Measurements from ENCODE around the gene ACOT8. TPM values are rescaled to one million over a fixed set of nuclear protein-coding genes. Genes with fewer than 3 reads are reported as not detected.

Gene ACOT8
- total and polyA plus RNA-seq, 9 of the 15 experiments (the other 6 are each of a cell fraction or from before 2014, with no cell fraction given) = 8.2 to 46.7 (median 20.7) TPM

GRCh38 chr20:45851501-45851900 is 5.7 kb downstream of the ACOT8 start:
- Histone ChIP-seq H4K20me1 (replicated peaks; ENCODE audit: control insufficient read depth, insufficient read depth, low read length) (no peaks in the 10 kb centered on the region), H3K79me2 (ENCODE audit: control insufficient read depth, insufficient read depth, low read length) (peaks cover 8% of the 10 kb centered on the region), H3K27me3 (ENCODE audit: control insufficient read depth in 2 of 2, insufficient read depth in 2 of 2, low read length in 2 of 2) (no peaks in the 10 kb centered on the region), H3K4me2 (ENCODE audit: insufficient read depth, low read length) (peak overlapping the region; percentile 33), H3K4me3 (no peak overlapping the region), H3K9me1 (ENCODE audit: control insufficient read depth, insufficient read depth, low read length) (no peaks in the 10 kb centered on the region), H3K4me1 (replicated peaks in 1 of 2; ENCODE audit: control insufficient read depth in 2 of 2, insufficient read depth in 2 of 2, low read length in 2 of 2) (peaks cover 18 to 23% of the 10 kb centered on the region in 2 experiments; a peak in 4 of 5 replicates), H2AFZ (ENCODE audit: low read depth, low read length) (no peak overlapping the region), H3K36me3 (ENCODE audit: control insufficient read depth, insufficient read depth, low read length) (peaks cover 14% of the 10 kb centered on the region; the same call in 2 of the 3 replicates), H3K9ac (ENCODE audit: insufficient read depth in 1 of 2, low read depth in 2 of 2, low read length in 2 of 2) (peak overlapping the region in 1 of 2 experiments; percentile 6; a peak in 1 of 4 replicates), H3K27ac (ENCODE audit: extremely low read depth, low read depth, low read length) (peak overlapping the region; percentile 63), H3K9me3 (replicated peaks; ENCODE audit: control insufficient read depth, insufficient read depth, low read depth, low read length) (peaks cover 5% of the 10 kb centered on the region)
- ChIA-PET POLR2A (interaction anchor here (0.7 to 2.3 kb wide), 3 partner anchors 10 to 44 kb away, joined by 3 to 19 read pairs (median 3); no protein-coding TSS in a partner anchor), CTCF (ENCODE audit: low intra/inter-chr PET ratio) (no interaction called here)
- TF ChIP-seq BCOR (IDR thresholded peaks at IDR 0.05) = peak; percentile 71; the same call in 1 of the 2 replicates
- TF ChIP-seq NR2F6 (CRISPR knock-in tag; IDR thresholded peaks at IDR 0.05) = no peak
- peak; percentile 9; the same call in 1 of the 2 replicates for TF ChIP-seq CUX1 (CRISPR knock-in tag; IDR thresholded peaks at IDR 0.05)
- TF ChIP-seq ZFP91 (CRISPR knock-in tag; IDR thresholded peaks at IDR 0.05) = 0 out of 2 replicates have a peak, but pooled peaks have one; percentile 37
- peak; percentile 96 for TF ChIP-seq RBM25 (IDR thresholded peaks at IDR 0.05; ENCODE audit: low read depth, low read length, severe bottlenecking)
- TF ChIP-seq ADNP (tag; IDR thresholded peaks at IDR 0.05) = peak; percentile 74
- TF ChIP-seq ZNF24 (IDR thresholded peaks at IDR 0.05) = no peak
- intact Hi-C loops (cut with micrococcal nuclease) = no loop called here
- DNase-seq (ENCODE audit: extremely low read depth in 1 of 4, low spot score in 3 of 4) (no peak), FAIRE-seq (no peak), ATAC-seq (no peak)
- no TSS peak for BruUV-seq (replicated peaks)
- in situ Hi-C loops (cut with MboI) = no loop called here

All from K562 (cell line).